SH-SY5Y (cell line): ENCODE results near the gene SIAH3.

Source experiments
- GATA2 ChIP-seq: IDR thresholded peaks from 2 replicates; pipeline ENCODE4 v1.6.1; 2011; ENCODE audit warnings: mild to moderate bottlenecking, low read depth, low read length
- GATA3 ChIP-seq: IDR thresholded peaks from 2 replicates; pipeline ENCODE4 v1.6.1; 2011; ENCODE audit warnings: low read depth, mild to moderate bottlenecking, low read length, moderate library complexity

Gene SIAH3

DNA sequence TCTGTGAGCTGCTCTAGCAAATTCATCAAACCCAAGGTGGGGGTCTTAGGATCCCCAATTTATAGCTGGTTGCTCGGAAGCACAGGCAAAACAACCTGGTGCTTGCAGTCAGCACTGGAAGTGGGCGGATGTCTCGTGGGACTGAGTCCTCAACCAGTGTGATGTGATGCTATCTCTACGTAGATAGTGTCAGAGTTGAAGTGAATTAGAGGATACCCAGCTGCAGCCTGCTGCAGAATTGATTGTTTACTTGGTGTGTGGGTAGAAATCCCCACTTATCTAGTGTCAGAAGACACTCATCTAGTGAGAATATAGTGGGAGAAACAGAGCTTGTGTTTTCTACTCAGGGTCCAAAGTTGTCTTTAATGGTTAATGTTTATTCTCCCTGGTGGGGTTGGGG lies 86.1 kb downstream of the SIAH3 start:
- TF ChIP-seq GATA3 (no peak), GATA2 (peak; percentile 28; the same call in 1 of the 2 replicates)

DNA sequence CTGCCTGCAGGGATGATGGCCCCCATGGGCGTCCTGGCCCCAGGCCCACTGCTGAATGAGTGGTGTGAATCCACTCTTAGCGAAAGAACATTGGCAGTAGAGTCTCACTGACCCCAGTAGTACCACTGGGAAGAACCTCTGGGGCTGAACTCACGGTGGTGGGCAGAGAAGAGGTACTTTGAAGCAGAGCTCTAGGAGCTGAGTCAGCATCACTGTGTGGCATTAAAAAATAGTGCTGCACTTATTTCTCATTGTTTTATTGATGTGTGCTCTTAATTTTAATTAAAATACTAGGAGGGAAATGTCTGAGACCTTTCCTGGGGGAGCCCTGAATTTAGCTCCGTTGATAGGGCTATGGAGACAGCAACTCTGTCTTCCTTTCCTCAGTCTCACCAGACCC lies 88.1 kb downstream of the SIAH3 start:
- no peak for TF ChIP-seq GATA2
- no peak for TF ChIP-seq GATA3

GRCh38 chr13:45752510-45752909 lies 99.0 kb downstream of the SIAH3 start:
- no peak for TF ChIP-seq GATA3
- no peak for TF ChIP-seq GATA2

DNA sequence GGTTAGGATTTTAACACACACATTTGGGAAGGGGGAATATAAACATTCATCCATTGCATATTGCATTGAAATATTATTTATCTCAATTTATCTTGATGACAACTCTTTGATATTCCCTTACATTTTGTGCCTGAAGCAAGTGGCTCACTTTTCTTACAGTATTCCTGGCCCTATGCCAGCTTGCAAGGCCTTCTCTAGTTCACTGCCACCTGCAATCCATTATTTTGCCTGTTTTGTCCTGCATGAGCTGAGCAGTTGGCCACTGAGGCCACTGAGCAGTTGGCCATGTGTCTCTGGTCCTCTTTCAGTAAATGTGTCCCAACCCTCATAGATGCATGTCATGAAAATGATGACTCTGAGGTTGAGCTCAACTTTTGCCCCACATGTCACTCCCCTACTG lies 99.7 kb downstream of the SIAH3 start:
- TF ChIP-seq GATA3 (no peak), GATA2 (no peak)

DNA sequence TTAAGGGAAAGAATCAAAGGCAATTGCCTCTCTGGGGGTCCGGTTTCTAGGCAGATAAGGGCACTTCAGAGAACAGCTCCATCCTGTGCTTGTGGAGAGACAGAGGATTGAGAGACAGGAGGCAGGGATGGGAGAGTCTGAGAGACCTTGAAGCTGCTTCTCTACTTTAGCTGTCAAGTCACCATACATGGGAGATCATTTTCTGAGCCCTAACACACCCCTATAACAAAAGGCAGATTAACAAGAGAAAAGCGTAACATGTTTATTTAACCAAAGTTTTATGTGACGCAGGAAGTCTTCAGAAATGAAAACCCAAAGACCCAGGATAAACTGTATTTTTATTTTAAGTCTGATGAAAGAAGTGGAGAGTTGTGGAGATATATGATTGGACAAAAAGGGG lies 101.0 kb downstream of the SIAH3 start:
- TF ChIP-seq GATA2 (no peak), GATA3 (no peak)

- TF ChIP-seq GATA2 (no peak), GATA3 (no peak)
These were observed 102.4 kb downstream of the SIAH3 start for GRCh38 chr13:45748941-45749759.

GRCh38 chr13:45747071-45747470 lies 104.5 kb downstream of the SIAH3 start:
- TF ChIP-seq GATA3 (no peak), GATA2 (no peak)

DNA sequence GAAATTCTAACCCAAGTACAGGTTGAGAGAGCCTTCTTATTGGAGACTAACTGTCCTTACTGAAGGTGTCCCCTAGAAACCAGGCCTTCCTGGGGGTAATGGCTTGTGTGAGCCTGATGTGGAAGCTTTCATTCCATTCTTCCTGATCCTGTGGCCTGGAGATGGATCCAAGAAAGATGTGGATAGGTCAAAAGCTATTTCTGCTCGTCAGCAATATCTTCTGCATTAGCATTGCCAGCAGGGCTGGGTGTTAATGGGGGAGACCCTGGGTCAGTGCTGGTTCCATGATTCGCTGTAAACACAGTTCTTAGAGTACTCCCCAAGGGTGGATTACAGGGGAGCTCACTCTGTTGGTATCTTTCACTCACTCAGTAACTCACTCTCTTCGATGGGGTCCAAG lies 106.6 kb downstream of the SIAH3 start:
- no peak for TF ChIP-seq GATA3
- TF ChIP-seq GATA2 = no peak

DNA sequence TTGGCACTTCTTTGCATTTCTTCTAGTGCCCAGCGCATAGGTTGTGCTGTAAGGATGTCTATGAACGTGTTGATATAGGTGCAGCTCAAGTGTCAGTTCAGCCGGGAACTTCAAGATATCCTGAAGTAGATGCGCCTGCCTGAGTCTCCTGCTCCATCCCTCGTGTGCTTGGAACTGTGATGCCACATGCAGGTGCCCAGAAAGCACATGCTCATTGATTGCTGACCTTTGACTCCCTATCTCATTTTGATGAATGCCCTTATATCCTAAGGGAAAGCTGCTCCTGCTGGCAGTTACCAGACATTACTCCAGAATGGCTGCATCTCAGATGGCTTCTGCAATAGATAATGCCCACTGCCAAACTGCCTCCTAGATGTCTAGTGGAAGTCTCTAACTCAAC lies 108.6 kb downstream of the SIAH3 start:
- no peak for TF ChIP-seq GATA2
- no peak for TF ChIP-seq GATA3

DNA sequence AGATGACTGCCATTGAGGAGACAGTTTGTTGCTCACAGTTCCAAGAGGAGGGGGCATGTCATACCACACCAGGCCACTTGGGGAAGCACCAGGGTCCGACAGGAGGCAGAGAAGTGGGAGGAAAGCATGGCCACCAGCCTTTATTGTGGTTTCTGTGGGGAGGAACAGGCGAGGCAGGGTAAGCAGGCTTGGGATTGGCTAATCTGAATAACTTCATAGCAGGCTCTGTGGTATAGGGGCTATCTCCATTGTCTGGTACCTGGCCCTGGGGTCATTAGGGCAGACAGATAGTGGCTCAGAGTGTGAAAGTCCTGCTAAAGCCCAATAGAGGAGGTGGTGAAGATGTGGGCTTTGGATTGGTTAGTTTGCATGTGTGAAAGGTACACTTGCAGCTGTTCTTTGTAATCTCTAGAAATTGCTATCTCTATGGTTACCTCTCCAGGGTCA lies 114.0 kb downstream of the SIAH3 start:
- no peak for TF ChIP-seq GATA3
- TF ChIP-seq GATA2 = no peak

DNA sequence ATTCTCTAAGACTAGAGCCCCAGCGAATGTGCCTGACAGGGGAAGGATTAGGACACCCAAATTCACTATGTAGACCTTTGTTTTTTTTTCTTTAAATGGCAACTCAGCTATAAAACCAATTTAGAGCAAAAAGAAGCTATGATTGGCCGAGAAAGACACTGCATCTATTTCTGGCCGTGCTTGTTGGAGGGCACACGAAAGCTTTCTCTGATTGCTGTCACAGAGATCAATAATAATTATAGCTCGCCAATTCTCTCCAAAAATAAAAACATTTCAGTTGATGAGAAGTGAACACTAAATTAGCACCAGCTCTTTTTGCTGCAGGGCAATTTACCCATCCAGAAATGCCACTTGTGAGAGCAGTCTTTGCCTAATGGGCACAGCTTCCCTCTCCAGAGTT lies 118.2 kb downstream of the SIAH3 start:
- TF ChIP-seq GATA2 = no peak
- TF ChIP-seq GATA3 = no peak

DNA sequence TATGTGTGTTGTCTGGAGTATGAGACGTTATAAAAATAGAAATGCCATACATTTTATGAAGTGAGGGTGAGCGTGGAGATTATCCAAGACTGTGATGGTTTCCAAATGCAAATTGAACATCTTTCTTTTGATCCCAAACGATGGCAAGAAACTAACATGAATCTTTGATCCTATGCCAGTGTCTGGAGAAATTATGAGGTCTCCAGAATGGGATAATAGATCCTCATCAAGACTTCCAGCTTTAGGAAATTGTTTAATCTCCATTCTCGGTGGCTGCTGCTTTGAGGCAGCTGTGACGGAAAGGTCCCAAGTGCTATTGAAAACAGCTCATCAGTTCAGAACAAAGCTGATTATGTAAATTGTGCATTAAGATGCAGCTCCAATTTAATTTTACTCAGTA lies 118.6 kb downstream of the SIAH3 start:
- TF ChIP-seq GATA2 = no peak
- TF ChIP-seq GATA3 = no peak

- TF ChIP-seq GATA2 (no peak), GATA3 (no peak)
These were observed 120.1 kb downstream of the SIAH3 start for GRCh38 chr13:45731455-45731854.

DNA sequence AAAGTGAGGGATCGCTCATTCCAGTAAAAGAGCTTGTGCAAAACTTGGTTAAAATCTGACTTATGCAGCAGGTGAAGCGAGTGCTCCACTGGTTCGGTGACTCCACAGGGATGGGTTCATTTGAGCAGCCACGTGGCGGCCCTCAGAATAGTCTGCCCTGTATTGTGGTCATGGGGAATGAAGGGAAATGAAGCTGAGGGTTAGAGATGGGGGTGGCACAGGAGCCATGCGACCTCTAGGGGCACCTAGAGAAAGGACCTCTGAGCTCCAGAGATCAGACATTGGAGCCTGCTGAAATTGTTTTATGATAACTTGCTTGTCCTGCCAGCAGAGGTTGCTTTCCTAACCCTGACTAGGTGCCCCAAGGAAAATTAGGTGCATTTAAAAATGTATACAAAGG lies 122.8 kb downstream of the SIAH3 start:
- TF ChIP-seq GATA2 (no peak), GATA3 (no peak)
